GM12892 (cell line): ENCODE results near the gene CABP5.

ENCODE experiments used
- POLR2A ChIP-seq: IDR thresholded peaks from 2 replicates; pipeline ENCODE4 v1.6.1; 2011; ENCODE audit warnings: low read depth, low read length, control low read depth
- POLR2AphosphoS5 ChIP-seq: IDR thresholded peaks from 2 replicates; pipeline ENCODE4 v1.6.1; 2011; ENCODE audit warnings: low read depth, low read length, control low read depth
- TAF1 ChIP-seq: IDR thresholded peaks from 2 replicates; pipeline ENCODE4 v1.6.1; 2011; ENCODE audit warnings: low read depth, mild to moderate bottlenecking, control low read depth, low read length, borderline replicate concordance

GRCh38 chr19:48090281-48090802, 46.5 kb upstream of the CABP5 start:
- TF ChIP-seq POLR2A: no peak
- TF ChIP-seq TAF1: no peak
- TF ChIP-seq POLR2AphosphoS5: no peak
